Progenitor cell of endocrine pancreas (in vitro differentiated cells): ENCODE measurements around the gene PRRT4. TPM values are rescaled to one million over a fixed set of nuclear protein-coding genes. Genes with fewer than 3 reads are reported as not detected.
A peak's percentile ranks its signal among the peaks of the same experiment; 100 is the strongest.

ENCODE experiments used
- DNase-seq: peaks from one replicate; pipeline ENCODE4 v3.0.0; 2021; ENCODE audit warnings: low spot score; ENCODE audit not compliant: unreplicated experiment
- H3K27ac Mint-ChIP-seq: 2 replicates; pipeline ENCODE4 v1.8.0; 2021; ENCODE audit warnings: mild to moderate bottlenecking, moderate library complexity, mixed read lengths
- H3K27me3 Mint-ChIP-seq: 2 replicates; pipeline ENCODE4 v1.8.0; 2021; ENCODE audit warnings: mixed read lengths
- H3K36me3 Mint-ChIP-seq: 2 replicates; pipeline ENCODE4 v1.8.0; 2022; ENCODE audit warnings: mixed read lengths; ENCODE audit not compliant: insufficient read depth
- H3K4me1 Mint-ChIP-seq: 2 replicates; pipeline ENCODE4 v1.8.0; 2021; ENCODE audit warnings: low read depth, mixed read lengths
- H3K4me3 Mint-ChIP-seq: 2 replicates; pipeline ENCODE4 v1.8.0; 2021; ENCODE audit warnings: low read depth, mild to moderate bottlenecking, moderate library complexity, mixed read lengths
- H3K9me3 Mint-ChIP-seq: 2 replicates; pipeline ENCODE4 v1.8.0; 2021; ENCODE audit warnings: low read depth, mixed read lengths
- CTCF ChIP-seq: fragments of 200-600 bp; sonication (generic); IDR thresholded peaks from one replicate; pipeline ENCODE4 v1.5.0; 2021; ENCODE audit warnings: antibody characterized with exemption, mild to moderate bottlenecking; ENCODE audit not compliant: unreplicated experiment
- total RNA-seq: library from RNA; stranded (reverse); gene quantifications from 2 replicates; pipeline ENCODE4 v1.2.1, GENCODE V29; 2021

The PRRT4 gene
- total RNA-seq, 1 donor from 2014 or later, result 0.86 TPM

DNA sequence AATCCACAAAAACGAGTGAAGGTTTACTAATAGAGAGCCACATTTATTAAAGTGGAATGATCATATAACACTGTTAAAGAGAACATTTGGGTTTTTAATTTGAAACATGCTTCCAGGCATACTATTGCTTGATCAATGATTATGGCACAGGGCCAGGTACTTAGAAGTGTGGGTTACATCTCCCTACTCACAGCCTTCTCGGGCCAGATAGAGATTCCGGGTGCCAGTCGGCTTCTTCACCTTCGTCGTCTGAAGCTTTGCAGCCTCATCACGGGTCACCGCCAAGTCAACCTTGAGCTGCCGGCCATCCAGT, 37.2 kb downstream of the PRRT4 start:
- DNase-seq, result no peak
- H3K36me3 Mint-ChIP-seq, result peaks cover 20% of the 10 kb centered on the region
- no peak for TF ChIP-seq CTCF
- H3K4me1 Mint-ChIP-seq, result no peaks in the 10 kb centered on the region
- no peak overlapping the region for H3K4me3 Mint-ChIP-seq
- no peaks in the 10 kb centered on the region for H3K27me3 Mint-ChIP-seq
- H3K9me3 Mint-ChIP-seq, result no peaks in the 10 kb centered on the region
- H3K27ac Mint-ChIP-seq, result no peak overlapping the region

DNA sequence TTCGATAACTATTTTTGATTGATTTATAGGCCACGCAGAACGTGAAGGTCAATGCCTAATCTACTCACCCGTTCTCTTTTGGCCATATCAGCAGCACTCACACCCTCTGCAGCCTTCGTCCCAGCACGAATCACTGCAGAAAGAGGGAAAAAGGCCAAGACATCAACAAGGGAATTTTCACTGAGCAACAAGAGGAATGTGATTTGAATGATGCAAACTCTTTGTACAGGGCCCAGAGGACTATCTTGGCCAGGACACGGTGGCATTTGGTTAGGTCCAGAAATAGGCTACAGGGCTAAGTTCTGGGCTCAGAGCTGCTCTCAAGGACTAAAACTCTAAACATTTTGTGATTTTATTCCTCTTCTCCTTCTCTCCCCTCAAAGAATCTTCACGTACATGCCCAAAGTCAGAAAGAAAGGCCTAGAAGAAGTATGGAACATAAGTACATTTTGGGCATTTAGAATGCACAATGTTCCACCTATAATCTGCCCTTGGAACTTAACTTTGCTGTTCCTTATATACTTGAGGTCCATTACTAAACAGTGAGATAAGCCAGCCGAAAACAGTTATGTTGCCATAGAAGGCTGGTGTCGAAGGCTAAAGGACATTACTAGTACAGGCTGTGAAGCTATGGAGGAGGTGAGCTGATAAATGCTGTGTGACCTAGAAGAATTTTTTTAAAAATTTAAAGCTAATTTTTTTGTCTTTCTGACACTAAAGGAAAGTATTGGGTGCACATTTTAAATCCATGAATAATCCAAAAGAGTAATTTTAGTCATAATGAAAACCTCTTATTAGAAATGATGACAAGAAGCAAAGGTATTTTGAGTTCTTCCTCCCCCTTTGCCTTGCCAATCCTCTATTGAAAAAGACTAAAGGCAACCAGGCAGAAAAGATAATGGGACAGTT, 37.8 kb downstream of the PRRT4 start:
- Mint-ChIP-seq H3K4me3 (no peak overlapping the region), H3K9me3 (no peaks in the 10 kb centered on the region), H3K27ac (no peak overlapping the region), H3K4me1 (no peaks in the 10 kb centered on the region), H3K27me3 (no peaks in the 10 kb centered on the region), H3K36me3 (peaks cover 20% of the 10 kb centered on the region)
- no peak for DNase-seq
- no peak for TF ChIP-seq CTCF

DNA sequence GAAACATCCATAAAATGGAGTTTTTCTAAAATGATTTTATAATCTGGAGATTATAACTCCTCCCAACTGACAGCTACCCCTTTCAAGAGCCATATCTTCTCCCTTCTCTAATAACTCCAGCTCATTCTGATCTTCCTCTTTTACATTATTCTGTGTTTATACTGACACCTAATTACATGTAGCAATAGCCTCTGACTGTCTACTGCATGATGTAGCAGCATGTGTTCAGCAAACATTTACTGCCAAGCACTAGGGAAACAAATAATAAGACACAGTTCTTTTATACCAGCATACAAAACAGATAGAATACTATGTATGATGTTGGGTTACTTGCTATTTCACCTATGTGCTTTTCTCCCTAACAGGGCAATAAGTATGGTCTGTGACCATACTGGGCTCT, 38.5 kb downstream of the PRRT4 start:
- H3K9me3 Mint-ChIP-seq, result no peaks in the 10 kb centered on the region
- peaks cover 16% of the 10 kb centered on the region for H3K36me3 Mint-ChIP-seq
- no peaks in the 10 kb centered on the region for H3K4me1 Mint-ChIP-seq
- H3K27ac Mint-ChIP-seq, result no peak overlapping the region
- no peak overlapping the region for H3K4me3 Mint-ChIP-seq
- DNase-seq, result no peak
- no peak for TF ChIP-seq CTCF
- H3K27me3 Mint-ChIP-seq, result no peaks in the 10 kb centered on the region

DNA sequence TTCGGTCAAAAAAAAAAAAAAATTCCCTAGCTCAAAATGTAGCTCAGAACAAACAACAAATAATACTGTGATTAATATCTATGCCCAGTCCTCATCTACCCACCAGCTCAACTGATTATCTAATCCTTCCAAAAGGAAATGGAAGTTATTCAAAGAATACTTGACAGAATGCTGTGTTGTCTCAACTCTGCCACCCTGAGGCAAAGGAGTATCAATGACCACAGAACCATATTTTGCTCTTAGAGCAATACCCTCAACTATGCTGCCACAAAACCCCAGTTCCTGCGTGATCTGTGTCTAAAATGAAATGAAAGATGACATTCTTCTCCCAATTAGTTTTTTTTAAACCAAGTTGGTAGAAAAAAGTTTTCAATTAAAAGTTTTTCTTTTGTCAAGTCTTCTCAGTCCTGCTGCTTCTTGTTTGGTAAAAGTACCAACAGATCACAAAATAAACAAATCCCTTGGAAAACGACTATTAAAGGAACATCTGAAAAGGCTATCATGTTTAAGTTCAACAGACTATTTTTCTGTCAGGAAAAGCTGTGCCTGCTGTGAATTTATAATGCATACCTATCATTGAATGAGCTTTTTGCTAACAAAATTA, 39.3 kb downstream of the PRRT4 start:
- no peak overlapping the region for H3K4me3 Mint-ChIP-seq
- no peak for DNase-seq
- H3K36me3 Mint-ChIP-seq, result peaks cover 21% of the 10 kb centered on the region
- H3K27me3 Mint-ChIP-seq, result no peaks in the 10 kb centered on the region
- H3K27ac Mint-ChIP-seq, result no peak overlapping the region
- H3K4me1 Mint-ChIP-seq, result no peaks in the 10 kb centered on the region
- no peaks in the 10 kb centered on the region for H3K9me3 Mint-ChIP-seq
- peak; percentile 47 for TF ChIP-seq CTCF

- H3K9me3 Mint-ChIP-seq, result no peaks in the 10 kb centered on the region
- no peaks in the 10 kb centered on the region for H3K4me1 Mint-ChIP-seq
- no peak for TF ChIP-seq CTCF
- no peak for DNase-seq
- peaks cover 22% of the 10 kb centered on the region for H3K36me3 Mint-ChIP-seq
- H3K27ac Mint-ChIP-seq, result no peak overlapping the region
- H3K4me3 Mint-ChIP-seq, result no peak overlapping the region
- no peaks in the 10 kb centered on the region for H3K27me3 Mint-ChIP-seq
Observed at GRCh38 chr7:128321044-128321422, 40.5 kb downstream of the PRRT4 start.
